Activated naive CD8-positive, alpha-beta T cell treated with anti-CD3 and anti-CD28 coated beads, Interleukin-2, amount 50 U/mL, for 16 hours (primary cell): ENCODE results near the gene ZGRF1.
"Not testable (repeated sequence)": the region's sequence is repeated elsewhere in the genome, so short reads cannot be mapped to it uniquely, and the experiment has no call there.

Source experiments
- DNase-seq: peaks from one replicate; pipeline ENCODE4 v3.0.0-alpha.2; 2020; ENCODE audit warnings: low read depth, low spot score

ZGRF1 gene

GRCh38 chr4:112516471-112517066 lies 120.1 kb downstream of the ZGRF1 start:
- no peak for DNase-seq

- DNase-seq: no peak
Observed at GRCh38 chr4:112516066-112516470, 120.6 kb downstream of the ZGRF1 start, which contains the start of gene NEUROG2. TSS of gene NEUROG2 (minus strand) at chr4:112516180. CDS start at chr4:112515475, 705 bp downstream.

- DNase-seq: no peak
Observed at GRCh38 chr4:112515198-112516065, 121.3 kb downstream of the ZGRF1 start.

- no peak for DNase-seq
Observed at GRCh38 chr4:112514647-112515197, 122.0 kb downstream of the ZGRF1 start.

- no peak for DNase-seq
Observed at GRCh38 chr4:112513971-112514646, 122.6 kb downstream of the ZGRF1 start.

- DNase-seq: no peak
Observed at GRCh38 chr4:112511803-112512118, 124.9 kb downstream of the ZGRF1 start.

- DNase-seq: no peak
Observed at GRCh38 chr4:112511093-112511802, 125.5 kb downstream of the ZGRF1 start.

GRCh38 chr4:112510291-112511092 lies 126.2 kb downstream of the ZGRF1 start:
- DNase-seq: no peak

- DNase-seq: no peak
Observed at GRCh38 chr4:112509243-112510141, 127.2 kb downstream of the ZGRF1 start.

GRCh38 chr4:112508356-112508755 lies 128.4 kb downstream of the ZGRF1 start:
- no peak for DNase-seq

GRCh38 chr4:112504807-112505206 lies 131.9 kb downstream of the ZGRF1 start:
- no peak for DNase-seq

GRCh38 chr4:112502871-112503270 lies 133.8 kb downstream of the ZGRF1 start:
- no peak for DNase-seq

- DNase-seq: no peak
Observed at GRCh38 chr4:112492321-112492720, 144.4 kb downstream of the ZGRF1 start.

- not testable (repeated sequence) for DNase-seq
Observed at GRCh38 chr4:112490808-112491207, 145.9 kb downstream of the ZGRF1 start.
